ENCODE measurements around the gene FASLG.

- TF ChIP-seq GATA3 (IDR thresholded peaks at IDR 0.05; ENCODE audit: low read depth, low read length) (no peak), GATA2 (IDR thresholded peaks at IDR 0.05; ENCODE audit: low read depth, low read length) (no peak)
Measured at GRCh38 chr1:172626845-172627244, 32.1 kb upstream of the FASLG start.
